NCI-H146 treated with DMSO at 0.1 percent for 48 hours (cell line): ENCODE measurements around the gene SCP2.

Experiments used
- DNase-seq: peaks from one replicate; lab custom pipeline; 2025; ENCODE audit not compliant: unreplicated experiment; lab: John Stamatoyannopoulos, UW

Gene SCP2

GRCh38 chr1:52927212-52928014, at the start of gene SCP2:
SCP2 (plus strand) TSS chr1:52927276; CDS start chr1:52927397, 121 bp downstream.
- peak; percentile 35 for DNase-seq

GRCh38 chr1:52877554-52877953, 49.5 kb upstream of the SCP2 start:
- DNase-seq: no peak

GRCh38 chr1:52880206-52880605, 46.9 kb upstream of the SCP2 start:
- no peak for DNase-seq

GRCh38 chr1:52887483-52887882, 39.6 kb upstream of the SCP2 start:
- DNase-seq: no peak

GRCh38 chr1:52892424-52893215, 34.5 kb upstream of the SCP2 start:
- DNase-seq: no peak

GRCh38 chr1:52899445-52899894, 27.6 kb upstream of the SCP2 start:
- no peak for DNase-seq

GRCh38 chr1:52900402-52900801, 26.7 kb upstream of the SCP2 start:
- no peak for DNase-seq

- DNase-seq: no peak
Measured at GRCh38 chr1:52901384-52901783, 25.7 kb upstream of the SCP2 start.

- no peak for DNase-seq
Measured at GRCh38 chr1:52904208-52904926, 22.7 kb upstream of the SCP2 start.

- no peak for DNase-seq
Measured at GRCh38 chr1:52904927-52905698, 22.0 kb upstream of the SCP2 start.

- DNase-seq: no peak
Measured at GRCh38 chr1:52906135-52906603, 20.9 kb upstream of the SCP2 start.

GRCh38 chr1:52907068-52907811, 19.8 kb upstream of the SCP2 start:
- no peak for DNase-seq

GRCh38 chr1:52907812-52908153, 19.3 kb upstream of the SCP2 start:
- DNase-seq: no peak

GRCh38 chr1:52911541-52911940, 15.5 kb upstream of the SCP2 start:
- DNase-seq: no peak

GRCh38 chr1:52913014-52913413, 14.1 kb upstream of the SCP2 start:
- no peak for DNase-seq

GRCh38 chr1:52913537-52913936, 13.5 kb upstream of the SCP2 start:
- no peak for DNase-seq

- no peak for DNase-seq
Measured at GRCh38 chr1:52914463-52914862, 12.6 kb upstream of the SCP2 start.

- no peak for DNase-seq
Measured at GRCh38 chr1:52915211-52915854, 11.7 kb upstream of the SCP2 start.

- no peak for DNase-seq
Measured at GRCh38 chr1:52915855-52916220, 11.2 kb upstream of the SCP2 start.
